Kidney (tissue), 14 donors: ENCODE results near the gene PRDM16. TPM values are rescaled to one million over a fixed set of nuclear protein-coding genes. Genes with fewer than 3 reads are reported as not detected.

Experiments used
- DNase-seq, 5 donors: peaks; one replicate each; pipeline ENCODE4 v3.0.0-alpha.2; 2013 to 2020
- FAIRE-seq: peaks from 2 replicates; lab custom pipeline; 2012; peaks lifted over from hg19 to GRCh38; lab: Jason Lieb, UNC
- H3K27ac ChIP-seq, 2 donors: one replicate each; pipeline ENCODE4 v1.7.0; 2013; ENCODE audit warnings: low read depth in 2 of 2, low read length in 2 of 2, inconsistent platforms in 1 of 2
- H3K27me3 ChIP-seq: one replicate; pipeline ENCODE4 v1.7.1; 2013; ENCODE audit warnings: low read length, inconsistent platforms; ENCODE audit not compliant: control insufficient read depth, insufficient read depth
- H3K36me3 ChIP-seq, 3 donors: one replicate each; pipeline versions ENCODE4 v1.7.0 to v1.7.1; 2013; ENCODE audit warnings: low read length in 3 of 3, control low read depth in 1 of 3, inconsistent platforms in 1 of 3; ENCODE audit not compliant: insufficient read depth in 3 of 3, control insufficient read depth in 2 of 3
- H3K4me1 ChIP-seq, 3 donors: one replicate each; pipeline versions ENCODE4 v1.7.0 to v1.7.1; 2013; ENCODE audit warnings: low read length in 3 of 3, inconsistent platforms in 1 of 3, low read depth in 1 of 3; ENCODE audit not compliant: control insufficient read depth in 2 of 3, insufficient read depth in 2 of 3
- H3K4me3 ChIP-seq, 3 donors: one replicate each; pipeline versions ENCODE4 v1.7.0 to v1.8.1; 2013; ENCODE audit warnings: low read length in 3 of 3, control low read depth in 1 of 3, inconsistent platforms in 1 of 3
- H3K9ac ChIP-seq, 3 donors: one replicate each; pipeline versions ENCODE4 v1.7.0 to v1.7.1; 2013; ENCODE audit warnings: low read length in 3 of 3, control low read depth in 1 of 3, inconsistent platforms in 1 of 3
- H3K9me3 ChIP-seq, 3 donors: one replicate each; pipeline versions ENCODE4 v1.7.0 to v1.7.1; 2013; ENCODE audit warnings: low read length in 3 of 3, control low read depth in 1 of 3, inconsistent platforms in 1 of 3; ENCODE audit not compliant: control insufficient read depth in 2 of 3, insufficient read depth in 1 of 3
- intact Hi-C: fragments of 100-400 bp; cut with DNase I; formaldehyde crosslinking; loops from one replicate; pipeline ENCODE4 v1.11.1; 2022
- polyA plus RNA-seq: library from polyadenylated mRNA; stranded (reverse); fragments of 350-450 nt; fragmentation: Illumina TruSeq; extraction: RNeasy Lipid Tissue Mini Kit (QIAGEN cat#74804); gene quantifications from one replicate; pipeline ENCODE4 v1.2.3, GENCODE V29; 2014; ENCODE audit warnings: low read depth, low replicate concordance; ENCODE audit not compliant: insufficient read depth
- total RNA-seq: library from RNA; stranded (reverse); fragmentation: NEBNext Ultra II Directional; extraction: Animal tissue kit (Norgen Biotek cat#: 25700); gene quantifications from one replicate; pipeline ENCODE4 v1.2.1, GENCODE V29; 2021
- TF ChIP-seq, protein P1 (sequence below): IDR thresholded peaks from 3 replicates; pipeline ENCODE4 v1.5.1; 2012; ENCODE audit warnings: mild to moderate bottlenecking, moderate library complexity, borderline replicate concordance; ENCODE audit not compliant: insufficient read depth; ENCODE audit errors: extremely low read depth
- donor health status: control.
- donor health status: control.
- donor health status: control.
- donor health status: control.
- donor health status: control.
- donor health status: DM: yes; HTN: yes; CAD: no.
- donor health status: Normal renal cell carcinoma (clear cell type).

PRDM16 gene
- total and polyA plus RNA-seq, 2 donors from 2014 or later = 3.0 to 21.9 TPM

DNA sequence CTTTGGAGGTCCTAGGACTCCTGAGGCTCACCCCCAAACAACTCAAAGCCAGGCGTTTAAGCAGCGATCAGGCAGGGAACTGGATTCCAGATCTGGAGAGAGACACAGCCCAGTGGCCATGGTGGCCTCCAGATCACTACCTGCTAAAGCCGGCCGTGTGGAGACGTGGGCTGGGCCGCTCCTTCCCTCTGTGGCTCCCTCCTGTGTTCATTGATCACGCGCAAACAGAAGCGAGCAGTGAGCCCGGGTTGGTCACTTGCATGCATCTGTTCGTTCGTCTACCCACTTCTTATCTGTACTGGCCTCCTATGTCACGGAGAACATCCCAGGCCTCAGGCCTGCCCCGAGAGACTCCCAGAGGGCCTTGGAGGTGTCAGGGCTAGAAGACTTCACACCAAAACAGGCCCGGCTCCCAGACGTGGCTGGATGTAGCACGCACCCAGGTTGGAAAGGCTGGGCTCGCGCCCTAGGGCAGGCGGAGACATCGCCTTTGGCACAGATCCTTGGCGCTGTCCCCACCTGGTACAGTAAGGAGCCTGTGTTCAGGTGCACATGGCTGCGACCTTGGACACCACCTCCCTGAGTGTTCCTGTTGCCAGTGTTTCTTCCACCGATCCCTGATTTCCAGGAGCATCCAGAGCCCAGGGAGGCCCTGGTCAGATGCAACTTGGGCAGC lies 308.7 kb downstream of the PRDM16 start:
- Histone ChIP-seq H3K36me3 (no peaks in the 10 kb centered on the region), H3K27ac (no peak overlapping the region), H3K4me3 (no peak overlapping the region), H3K4me1 (peaks cover 0 to 17% (median 3%) of the 10 kb centered on the region in 3 donors), H3K27me3 (no peaks in the 10 kb centered on the region), H3K9me3 (no peaks in the 10 kb centered on the region), H3K9ac (no peak overlapping the region)
- TF ChIP-seq, protein P1, sequence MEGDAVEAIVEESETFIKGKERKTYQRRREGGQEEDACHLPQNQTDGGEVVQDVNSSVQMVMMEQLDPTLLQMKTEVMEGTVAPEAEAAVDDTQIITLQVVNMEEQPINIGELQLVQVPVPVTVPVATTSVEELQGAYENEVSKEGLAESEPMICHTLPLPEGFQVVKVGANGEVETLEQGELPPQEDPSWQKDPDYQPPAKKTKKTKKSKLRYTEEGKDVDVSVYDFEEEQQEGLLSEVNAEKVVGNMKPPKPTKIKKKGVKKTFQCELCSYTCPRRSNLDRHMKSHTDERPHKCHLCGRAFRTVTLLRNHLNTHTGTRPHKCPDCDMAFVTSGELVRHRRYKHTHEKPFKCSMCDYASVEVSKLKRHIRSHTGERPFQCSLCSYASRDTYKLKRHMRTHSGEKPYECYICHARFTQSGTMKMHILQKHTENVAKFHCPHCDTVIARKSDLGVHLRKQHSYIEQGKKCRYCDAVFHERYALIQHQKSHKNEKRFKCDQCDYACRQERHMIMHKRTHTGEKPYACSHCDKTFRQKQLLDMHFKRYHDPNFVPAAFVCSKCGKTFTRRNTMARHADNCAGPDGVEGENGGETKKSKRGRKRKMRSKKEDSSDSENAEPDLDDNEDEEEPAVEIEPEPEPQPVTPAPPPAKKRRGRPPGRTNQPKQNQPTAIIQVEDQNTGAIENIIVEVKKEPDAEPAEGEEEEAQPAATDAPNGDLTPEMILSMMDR = no peak
- intact Hi-C loops = no loop called here
- DNase-seq (no peak), FAIRE-seq (no peak)

GRCh38 chr1:3378411-3379208 lies 309.6 kb downstream of the PRDM16 start:
- Histone ChIP-seq H3K9me3 (no peaks in the 10 kb centered on the region), H3K36me3 (no peaks in the 10 kb centered on the region), H3K4me3 (no peak overlapping the region), H3K27me3 (no peaks in the 10 kb centered on the region), H3K9ac (no peak overlapping the region), H3K4me1 (peaks cover 0 to 15% (median 3%) of the 10 kb centered on the region in 3 donors), H3K27ac (no peak overlapping the region)
- TF ChIP-seq, protein P1 = no peak
- DNase-seq = no peak
- FAIRE-seq = no peak
- intact Hi-C loops = no loop called here

DNA sequence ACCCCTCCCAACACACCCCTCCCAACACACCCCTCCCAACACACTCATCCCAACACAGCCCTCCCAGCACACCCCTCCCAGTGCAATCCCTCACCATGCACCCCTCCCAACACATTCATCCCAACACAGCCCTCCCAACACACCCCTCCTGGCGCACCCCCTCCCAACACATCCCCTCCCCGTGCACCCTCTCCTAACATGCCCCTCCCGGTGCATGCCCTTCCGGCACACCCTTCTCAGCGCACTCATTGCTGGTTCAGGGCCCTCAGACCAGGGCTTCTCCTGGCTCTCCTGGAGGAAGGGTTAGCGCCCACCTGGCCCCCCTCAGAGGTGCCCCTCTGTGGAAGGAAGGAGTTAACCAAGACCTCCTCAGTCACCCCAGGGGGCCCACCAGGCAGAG lies 310.9 kb downstream of the PRDM16 start:
- no peaks in the 10 kb centered on the region for H3K27me3 ChIP-seq
- no peak for FAIRE-seq

More for the DNA sequence above, 310.9 kb downstream of the PRDM16 start:
- Histone ChIP-seq H3K9ac (no peak overlapping the region), H3K9me3 (no peaks in the 10 kb centered on the region), H3K4me1 (peaks cover 0 to 15% (median 3%) of the 10 kb centered on the region in 3 donors), H3K36me3 (no peaks in the 10 kb centered on the region), H3K27ac (peak overlapping the region in 1 of 2 donors; percentile 7), H3K4me3 (no peak overlapping the region)
- intact Hi-C loops = no loop called here
- TF ChIP-seq, protein P1 = no peak
- DNase-seq = no peak
